Measurements from ENCODE around the gene PAX1. TPM values are rescaled to one million over a fixed set of nuclear protein-coding genes. Genes with fewer than 3 reads are reported as not detected.

Gene PAX1
- total and polyA plus RNA-seq, 5 donors from 2014 or later = not detected

- H3K4me1 ChIP-seq (ENCODE audit: control insufficient read depth, insufficient read depth, low read length, poor library complexity, severe bottlenecking) = no peaks in the 10 kb centered on the region
- H3K9me3 ChIP-seq (ENCODE audit: control insufficient read depth in 2 of 2, low read length in 2 of 2) = no peaks in the 10 kb centered on the region
- Mint-ChIP-seq H3K36me3 (no peaks in the 10 kb centered on the region), H3K4me3 (peak overlapping the region in 2 of 4 donors; percentile 54 to 63), H3K4me1 (peaks cover 0 to 22% (median 0%) of the 10 kb centered on the region in 4 donors), H3K27ac (no peak overlapping the region), H3K9me3 (peaks cover 0 to 2% (median 0%) of the 10 kb centered on the region in 7 donors), H3K27me3 (peaks cover 86% of the 10 kb centered on the region)
- DNase-seq = no peak
- no peak overlapping the region for H3K27ac ChIP-seq (ENCODE audit: insufficient read depth, low read length, poor library complexity, severe bottlenecking)
- H3K27me3 ChIP-seq (ENCODE audit: control insufficient read depth, insufficient read depth, low read length) = peaks cover 29% of the 10 kb centered on the region
- no peaks in the 10 kb centered on the region for H3K36me3 ChIP-seq (ENCODE audit: control insufficient read depth, insufficient read depth, low read length)
- no peak for ATAC-seq (ENCODE audit: low read depth in 2 of 2)
- H3K4me3 ChIP-seq (ENCODE audit: low read depth, low read length) = no peak overlapping the region
Observed at GRCh38 chr20:21704408-21705385, 767 bp upstream of the PAX1 start.

GRCh38 chr20:21706261-21707195 is 1.1 kb downstream of the PAX1 start:
- no peak for ATAC-seq (ENCODE audit: low read depth in 2 of 2)
- H3K27ac Mint-ChIP-seq = no peak overlapping the region

GRCh38 chr20:21707267-21707666 is 1.8 kb downstream of the PAX1 start:
- no peak for DNase-seq
- no peak overlapping the region for H3K4me3 ChIP-seq (ENCODE audit: low read depth, low read length)
- H3K36me3 ChIP-seq (ENCODE audit: control insufficient read depth, insufficient read depth, low read length) = no peaks in the 10 kb centered on the region
- Mint-ChIP-seq H3K36me3 (no peaks in the 10 kb centered on the region), H3K4me3 (peak overlapping the region in 1 of 4 donors; percentile 24), H3K9me3 (peaks cover 0 to 2% (median 0%) of the 10 kb centered on the region in 7 donors), H3K4me1 (peaks cover 0 to 15% (median 0%) of the 10 kb centered on the region in 4 donors), H3K27me3 (peaks cover 84% of the 10 kb centered on the region), H3K27ac (peak overlapping the region in 1 of 3 donors; percentile 85)
- no peak for ATAC-seq (ENCODE audit: low read depth in 2 of 2)
- H3K4me1 ChIP-seq (ENCODE audit: control insufficient read depth, insufficient read depth, low read length, poor library complexity, severe bottlenecking) = no peaks in the 10 kb centered on the region
- no peak overlapping the region for H3K27ac ChIP-seq (ENCODE audit: insufficient read depth, low read length, poor library complexity, severe bottlenecking)
- peaks cover 26% of the 10 kb centered on the region for H3K27me3 ChIP-seq (ENCODE audit: control insufficient read depth, insufficient read depth, low read length)
- H3K9me3 ChIP-seq (ENCODE audit: control insufficient read depth in 2 of 2, low read length in 2 of 2) = no peaks in the 10 kb centered on the region

More at GRCh38 chr20:21706261-21707195, 1.1 kb downstream of the PAX1 start:
- Mint-ChIP-seq H3K9me3 (peaks cover 0 to 2% (median 0%) of the 10 kb centered on the region in 7 donors), H3K27me3 (peaks cover 84% of the 10 kb centered on the region), H3K36me3 (no peaks in the 10 kb centered on the region), H3K4me3 (no peak overlapping the region), H3K4me1 (peaks cover 0 to 21% (median 0%) of the 10 kb centered on the region in 4 donors)
- no peak for DNase-seq
- H3K4me1 ChIP-seq (ENCODE audit: control insufficient read depth, insufficient read depth, low read length, poor library complexity, severe bottlenecking) = no peaks in the 10 kb centered on the region
- H3K27ac ChIP-seq (ENCODE audit: insufficient read depth, low read length, poor library complexity, severe bottlenecking) = no peak overlapping the region
- no peak overlapping the region for H3K4me3 ChIP-seq (ENCODE audit: low read depth, low read length)
- H3K9me3 ChIP-seq (ENCODE audit: control insufficient read depth in 2 of 2, low read length in 2 of 2) = no peaks in the 10 kb centered on the region
- H3K27me3 ChIP-seq (ENCODE audit: control insufficient read depth, insufficient read depth, low read length) = peaks cover 24% of the 10 kb centered on the region
- no peaks in the 10 kb centered on the region for H3K36me3 ChIP-seq (ENCODE audit: control insufficient read depth, insufficient read depth, low read length)

GRCh38 chr20:21707999-21708737 is 2.7 kb downstream of the PAX1 start:
- Mint-ChIP-seq H3K4me3 (no peak overlapping the region), H3K27ac (no peak overlapping the region), H3K27me3 (peaks cover 84% of the 10 kb centered on the region), H3K4me1 (peaks cover 0 to 13% (median 0%) of the 10 kb centered on the region in 4 donors), H3K9me3 (peaks cover 0 to 2% (median 0%) of the 10 kb centered on the region in 7 donors), H3K36me3 (no peaks in the 10 kb centered on the region)
- no peak overlapping the region for H3K4me3 ChIP-seq (ENCODE audit: low read depth, low read length)
- H3K9me3 ChIP-seq (ENCODE audit: control insufficient read depth in 2 of 2, low read length in 2 of 2) = no peaks in the 10 kb centered on the region
- no peak for DNase-seq
- H3K4me1 ChIP-seq (ENCODE audit: control insufficient read depth, insufficient read depth, low read length, poor library complexity, severe bottlenecking) = no peaks in the 10 kb centered on the region
- no peaks in the 10 kb centered on the region for H3K36me3 ChIP-seq (ENCODE audit: control insufficient read depth, insufficient read depth, low read length)
- H3K27me3 ChIP-seq (ENCODE audit: control insufficient read depth, insufficient read depth, low read length) = peaks cover 32% of the 10 kb centered on the region
- no peak overlapping the region for H3K27ac ChIP-seq (ENCODE audit: insufficient read depth, low read length, poor library complexity, severe bottlenecking)
- no peak for ATAC-seq (ENCODE audit: low read depth in 2 of 2)

GRCh38 chr20:21708738-21709534 is 3.5 kb downstream of the PAX1 start:
- no peak for DNase-seq
- H3K9me3 Mint-ChIP-seq = peaks cover 0 to 2% (median 0%) of the 10 kb centered on the region in 7 donors
- no peak overlapping the region for H3K27ac ChIP-seq (ENCODE audit: insufficient read depth, low read length, poor library complexity, severe bottlenecking)
- H3K4me3 Mint-ChIP-seq = no peak overlapping the region
- ATAC-seq (ENCODE audit: low read depth in 2 of 2) = no peak
- peaks cover 84% of the 10 kb centered on the region for H3K27me3 Mint-ChIP-seq
- H3K4me3 ChIP-seq (ENCODE audit: low read depth, low read length) = no peak overlapping the region
- H3K9me3 ChIP-seq (ENCODE audit: control insufficient read depth in 2 of 2, low read length in 2 of 2) = no peaks in the 10 kb centered on the region
- no peaks in the 10 kb centered on the region for H3K36me3 ChIP-seq (ENCODE audit: control insufficient read depth, insufficient read depth, low read length)
- peaks cover 0 to 9% (median 0%) of the 10 kb centered on the region in 4 donors for H3K4me1 Mint-ChIP-seq
- no peaks in the 10 kb centered on the region for H3K36me3 Mint-ChIP-seq
- H3K4me1 ChIP-seq (ENCODE audit: control insufficient read depth, insufficient read depth, low read length, poor library complexity, severe bottlenecking) = no peaks in the 10 kb centered on the region
- peaks cover 27% of the 10 kb centered on the region for H3K27me3 ChIP-seq (ENCODE audit: control insufficient read depth, insufficient read depth, low read length)
- H3K27ac Mint-ChIP-seq = no peak overlapping the region

- Mint-ChIP-seq H3K27ac (no peak overlapping the region), H3K4me3 (no peak overlapping the region), H3K36me3 (no peaks in the 10 kb centered on the region), H3K27me3 (peaks cover 78% of the 10 kb centered on the region), H3K9me3 (peaks cover 0 to 2% (median 0%) of the 10 kb centered on the region in 7 donors), H3K4me1 (peaks cover 0 to 9% (median 0%) of the 10 kb centered on the region in 4 donors)
- Histone ChIP-seq H3K4me1 (ENCODE audit: control insufficient read depth, insufficient read depth, low read length, poor library complexity, severe bottlenecking) (no peaks in the 10 kb centered on the region), H3K27ac (ENCODE audit: insufficient read depth, low read length, poor library complexity, severe bottlenecking) (no peak overlapping the region), H3K27me3 (ENCODE audit: control insufficient read depth, insufficient read depth, low read length) (peaks cover 27% of the 10 kb centered on the region), H3K9me3 (ENCODE audit: control insufficient read depth in 2 of 2, low read length in 2 of 2) (no peaks in the 10 kb centered on the region), H3K36me3 (ENCODE audit: control insufficient read depth, insufficient read depth, low read length) (no peaks in the 10 kb centered on the region), H3K4me3 (ENCODE audit: low read depth, low read length) (no peak overlapping the region)
- no peak for ATAC-seq (ENCODE audit: low read depth in 2 of 2)
- DNase-seq = no peak
Observed at GRCh38 chr20:21709535-21709904, 4.1 kb downstream of the PAX1 start.

Measured in CD4-positive, CD25-positive, alpha-beta regulatory T cell (primary cell).